SK-N-SH treated with all-trans-retinoic acid at 6 μM for 48 hours (cell line): ENCODE data around the gene CACNA1B.
A peak's percentile ranks its signal among the peaks of the same experiment; 100 is the strongest.
"Not testable (repeated sequence)": the region's sequence is repeated elsewhere in the genome, so short reads cannot be mapped to it uniquely, and the experiment has no call there.

Source experiments
- ATAC-seq: fragments of 200-7000 bp; cut with Tn5 transposase; 3 replicates; pipeline ENCODE4 v1.9.1; 2020; ENCODE audit warnings: mild to moderate bottlenecking, moderate library complexity
- ARNTL ChIP-seq: fragments of 450-650 bp; formaldehyde crosslinking; IDR thresholded peaks from 2 replicates; pipeline ENCODE4 v1.5.0; 2020; ENCODE audit warnings: low read depth, mild to moderate bottlenecking, moderate library complexity, borderline replicate concordance
- BACH2 ChIP-seq: fragments of 250-450 bp; sonication (Bioruptor Pico); IDR thresholded peaks from 2 replicates; pipeline ENCODE4 v1.9.0; 2021; ENCODE audit warnings: mild to moderate bottlenecking, borderline replicate concordance
- ESRRG ChIP-seq: fragments of 250-450 bp; sonication (Bioruptor Pico); IDR thresholded peaks from 2 replicates; pipeline ENCODE4 v1.6.1; 2021; ENCODE audit warnings: mild to moderate bottlenecking
- GLIS3 ChIP-seq: fragments of 250-450 bp; sonication (Bioruptor Pico); IDR thresholded peaks from 2 replicates; pipeline ENCODE4 v1.5.0; 2020; ENCODE audit warnings: mild to moderate bottlenecking, moderate library complexity
- ISL1 ChIP-seq: fragments of 250-450 bp; sonication (Bioruptor Pico); IDR thresholded peaks from 2 replicates; pipeline ENCODE4 v2.1.2; 2022; ENCODE audit warnings: mild to moderate bottlenecking, moderate library complexity
- OSR1 ChIP-seq: fragments of 250-450 bp; sonication (Bioruptor Pico); IDR thresholded peaks from 2 replicates; pipeline ENCODE4 v1.8.0; 2022; ENCODE audit warnings: moderate library complexity, mild to moderate bottlenecking, inconsistent platforms
- PPARA ChIP-seq: fragments of 250-450 bp; sonication (Bioruptor Pico); IDR thresholded peaks from 2 replicates; pipeline ENCODE4 v1.5.0; 2020; ENCODE audit warnings: mild to moderate bottlenecking, borderline replicate concordance
- RARB ChIP-seq: fragments of 250-450 bp; sonication (Bioruptor Pico); IDR thresholded peaks from 2 replicates; pipeline ENCODE4 v1.8.0; 2021; ENCODE audit warnings: mild to moderate bottlenecking, moderate library complexity
- SNAI2 ChIP-seq: fragments of 250-450 bp; sonication (Bioruptor Pico); IDR thresholded peaks from 2 replicates; pipeline ENCODE4 v1.5.0; 2020; ENCODE audit warnings: mild to moderate bottlenecking, moderate library complexity
- TCF4 ChIP-seq: fragments of 250-450 bp; sonication (Bioruptor Pico); IDR thresholded peaks from 2 replicates; pipeline ENCODE4 v1.8.0; 2021; ENCODE audit warnings: mild to moderate bottlenecking, moderate library complexity, borderline replicate concordance
- TOX ChIP-seq: fragments of 250-450 bp; sonication (Bioruptor Pico); IDR thresholded peaks from 2 replicates; pipeline ENCODE4 v1.8.0; 2021; ENCODE audit warnings: mild to moderate bottlenecking, moderate library complexity, borderline replicate concordance
- ZC3H10 ChIP-seq: fragments of 250-450 bp; sonication (Bioruptor Pico); IDR thresholded peaks from 2 replicates; pipeline ENCODE4 v1.5.1; 2021; ENCODE audit warnings: mild to moderate bottlenecking, moderate library complexity
- ZFP3 ChIP-seq: fragments of 250-450 bp; sonication (Bioruptor Pico); IDR thresholded peaks from 2 replicates; pipeline ENCODE4 v1.5.0; 2020; ENCODE audit warnings: mild to moderate bottlenecking, moderate library complexity
- ZFP30 ChIP-seq: fragments of 450-650 bp; formaldehyde crosslinking; IDR thresholded peaks from 2 replicates; pipeline ENCODE4 v1.5.0; 2022; ENCODE audit warnings: mild to moderate bottlenecking, moderate library complexity
- ZNF565 ChIP-seq: fragments of 450-650 bp; formaldehyde crosslinking; conservative IDR thresholded peaks from 2 replicates; pipeline ENCODE4 v1.5.0; 2020; ENCODE audit warnings: low read depth, mild to moderate bottlenecking, moderate library complexity
- ZNF70 ChIP-seq: fragments of 450-650 bp; formaldehyde crosslinking; IDR thresholded peaks from 2 replicates; pipeline ENCODE4 v1.5.0; 2020; ENCODE audit warnings: mild to moderate bottlenecking, moderate library complexity
- ZNF8 ChIP-seq: fragments of 450-650 bp; formaldehyde crosslinking; IDR thresholded peaks from 2 replicates; pipeline ENCODE4 v1.5.0; 2020; ENCODE audit warnings: mild to moderate bottlenecking, moderate library complexity
- TF ChIP-seq, protein P1 (sequence below): fragments of 250-450 bp; sonication (Bioruptor Pico); IDR thresholded peaks from 2 replicates; pipeline ENCODE4 v1.8.0; 2020; ENCODE audit warnings: mild to moderate bottlenecking, moderate library complexity, borderline replicate concordance
- TF ChIP-seq, protein P2 (sequence below): fragments of 250-450 bp; sonication (Bioruptor Pico); IDR thresholded peaks from 2 replicates; pipeline ENCODE4 v1.5.0; 2020; ENCODE audit warnings: mild to moderate bottlenecking, moderate library complexity
- TF ChIP-seq, protein P3 (sequence below): fragments of 250-450 bp; sonication (Bioruptor Pico); IDR thresholded peaks from 2 replicates; pipeline ENCODE4 v1.5.1; 2021; ENCODE audit warnings: mild to moderate bottlenecking, moderate library complexity
- TF ChIP-seq, protein P4 (sequence below): fragments of 250-450 bp; sonication (Bioruptor Pico); IDR thresholded peaks from 2 replicates; pipeline ENCODE4 v1.8.0; 2021; ENCODE audit warnings: low read depth, mild to moderate bottlenecking, moderate library complexity, borderline replicate concordance
- TF ChIP-seq, protein P5 (sequence below): fragments of 250-450 bp; sonication (Bioruptor Pico); IDR thresholded peaks from 2 replicates; pipeline ENCODE4 v1.5.1; 2020; ENCODE audit warnings: low read depth, mild to moderate bottlenecking, moderate library complexity

CACNA1B gene

DNA sequence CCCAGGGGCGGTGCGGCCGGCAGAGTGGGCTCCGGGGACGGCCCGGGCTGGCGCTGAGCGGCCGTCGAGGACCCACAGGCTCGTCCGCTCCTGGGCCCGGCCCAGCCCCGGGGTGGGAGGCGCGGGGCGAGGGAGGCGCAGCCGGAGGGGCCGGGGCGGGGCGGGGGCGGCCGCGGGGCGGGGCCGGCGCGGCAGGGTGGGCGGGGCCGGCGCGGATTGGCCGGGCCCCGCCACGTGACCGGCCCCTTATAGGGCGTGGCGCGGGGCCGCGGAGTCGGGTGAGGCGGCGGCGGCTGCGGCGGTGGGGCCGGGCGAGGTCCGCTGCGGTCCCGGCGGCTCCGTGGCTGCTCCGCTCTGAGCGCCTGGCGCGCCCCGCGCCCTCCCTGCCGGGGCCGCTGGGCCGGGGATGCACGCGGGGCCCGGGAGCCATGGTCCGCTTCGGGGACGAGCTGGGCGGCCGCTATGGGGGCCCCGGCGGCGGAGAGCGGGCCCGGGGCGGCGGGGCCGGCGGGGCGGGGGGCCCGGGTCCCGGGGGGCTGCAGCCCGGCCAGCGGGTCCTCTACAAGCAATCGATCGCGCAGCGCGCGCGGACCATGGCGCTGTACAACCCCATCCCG lies at the start of gene CACNA1B:
TSS of gene CACNA1B (plus strand) at position 277 of the 617 bp plus-strand sequence. CDS start at position 429, 152 bp downstream.
- ATAC-seq, result not testable (repeated sequence)

DNA sequence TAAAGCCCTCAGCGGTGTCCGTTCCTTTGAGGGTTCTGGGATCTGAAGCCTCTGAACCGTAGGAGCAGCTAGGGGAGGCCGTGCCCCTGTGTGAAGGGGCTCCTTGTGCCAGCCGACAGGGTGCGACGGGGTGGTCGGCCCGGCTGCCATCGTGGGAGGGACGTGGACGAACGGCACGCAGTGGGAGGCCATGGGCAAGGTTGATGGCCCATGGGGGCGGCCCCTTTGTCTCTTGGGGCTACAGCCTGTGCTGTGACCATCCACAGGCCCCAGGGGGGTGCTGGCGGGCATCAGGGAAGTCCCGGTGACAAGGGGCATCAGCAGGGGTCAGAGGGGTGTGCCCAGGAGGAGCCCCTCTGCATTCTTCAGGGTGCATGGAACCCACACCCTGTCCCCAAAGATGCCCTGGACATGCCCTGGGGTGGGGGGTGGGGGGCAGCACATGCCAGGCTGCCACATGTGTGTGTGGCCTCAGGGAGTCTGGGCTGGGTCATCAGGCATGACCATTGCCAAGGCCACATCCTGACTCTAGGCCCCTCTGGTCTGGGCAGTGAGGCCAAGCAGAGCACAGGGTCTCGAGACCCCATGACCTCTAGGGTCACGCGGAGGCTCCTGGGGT lies 49.6 kb upstream of the CACNA1B start:
- ATAC-seq, result no peak
- no peak for TF ChIP-seq ZNF8 (CRISPR knock-in tag)
- TF ChIP-seq ISL1 (CRISPR knock-in tag), result no peak
- TF ChIP-seq ZC3H10 (CRISPR knock-in tag), result no peak
- no peak for TF ChIP-seq TCF4 (CRISPR knock-in tag)
- TF ChIP-seq ZNF70 (CRISPR knock-in tag), result no peak
- TF ChIP-seq, protein P1, sequence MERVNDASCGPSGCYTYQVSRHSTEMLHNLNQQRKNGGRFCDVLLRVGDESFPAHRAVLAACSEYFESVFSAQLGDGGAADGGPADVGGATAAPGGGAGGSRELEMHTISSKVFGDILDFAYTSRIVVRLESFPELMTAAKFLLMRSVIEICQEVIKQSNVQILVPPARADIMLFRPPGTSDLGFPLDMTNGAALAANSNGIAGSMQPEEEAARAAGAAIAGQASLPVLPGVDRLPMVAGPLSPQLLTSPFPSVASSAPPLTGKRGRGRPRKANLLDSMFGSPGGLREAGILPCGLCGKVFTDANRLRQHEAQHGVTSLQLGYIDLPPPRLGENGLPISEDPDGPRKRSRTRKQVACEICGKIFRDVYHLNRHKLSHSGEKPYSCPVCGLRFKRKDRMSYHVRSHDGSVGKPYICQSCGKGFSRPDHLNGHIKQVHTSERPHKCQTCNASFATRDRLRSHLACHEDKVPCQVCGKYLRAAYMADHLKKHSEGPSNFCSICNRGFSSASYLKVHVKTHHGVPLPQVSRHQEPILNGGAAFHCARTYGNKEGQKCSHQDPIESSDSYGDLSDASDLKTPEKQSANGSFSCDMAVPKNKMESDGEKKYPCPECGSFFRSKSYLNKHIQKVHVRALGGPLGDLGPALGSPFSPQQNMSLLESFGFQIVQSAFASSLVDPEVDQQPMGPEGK (CRISPR knock-in tag), result no peak
- TF ChIP-seq, protein P2, sequence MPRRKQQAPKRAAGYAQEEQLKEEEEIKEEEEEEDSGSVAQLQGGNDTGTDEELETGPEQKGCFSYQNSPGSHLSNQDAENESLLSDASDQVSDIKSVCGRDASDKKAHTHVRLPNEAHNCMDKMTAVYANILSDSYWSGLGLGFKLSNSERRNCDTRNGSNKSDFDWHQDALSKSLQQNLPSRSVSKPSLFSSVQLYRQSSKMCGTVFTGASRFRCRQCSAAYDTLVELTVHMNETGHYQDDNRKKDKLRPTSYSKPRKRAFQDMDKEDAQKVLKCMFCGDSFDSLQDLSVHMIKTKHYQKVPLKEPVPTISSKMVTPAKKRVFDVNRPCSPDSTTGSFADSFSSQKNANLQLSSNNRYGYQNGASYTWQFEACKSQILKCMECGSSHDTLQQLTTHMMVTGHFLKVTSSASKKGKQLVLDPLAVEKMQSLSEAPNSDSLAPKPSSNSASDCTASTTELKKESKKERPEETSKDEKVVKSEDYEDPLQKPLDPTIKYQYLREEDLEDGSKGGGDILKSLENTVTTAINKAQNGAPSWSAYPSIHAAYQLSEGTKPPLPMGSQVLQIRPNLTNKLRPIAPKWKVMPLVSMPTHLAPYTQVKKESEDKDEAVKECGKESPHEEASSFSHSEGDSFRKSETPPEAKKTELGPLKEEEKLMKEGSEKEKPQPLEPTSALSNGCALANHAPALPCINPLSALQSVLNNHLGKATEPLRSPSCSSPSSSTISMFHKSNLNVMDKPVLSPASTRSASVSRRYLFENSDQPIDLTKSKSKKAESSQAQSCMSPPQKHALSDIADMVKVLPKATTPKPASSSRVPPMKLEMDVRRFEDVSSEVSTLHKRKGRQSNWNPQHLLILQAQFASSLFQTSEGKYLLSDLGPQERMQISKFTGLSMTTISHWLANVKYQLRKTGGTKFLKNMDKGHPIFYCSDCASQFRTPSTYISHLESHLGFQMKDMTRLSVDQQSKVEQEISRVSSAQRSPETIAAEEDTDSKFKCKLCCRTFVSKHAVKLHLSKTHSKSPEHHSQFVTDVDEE, result no peak
- TF ChIP-seq, protein P3, sequence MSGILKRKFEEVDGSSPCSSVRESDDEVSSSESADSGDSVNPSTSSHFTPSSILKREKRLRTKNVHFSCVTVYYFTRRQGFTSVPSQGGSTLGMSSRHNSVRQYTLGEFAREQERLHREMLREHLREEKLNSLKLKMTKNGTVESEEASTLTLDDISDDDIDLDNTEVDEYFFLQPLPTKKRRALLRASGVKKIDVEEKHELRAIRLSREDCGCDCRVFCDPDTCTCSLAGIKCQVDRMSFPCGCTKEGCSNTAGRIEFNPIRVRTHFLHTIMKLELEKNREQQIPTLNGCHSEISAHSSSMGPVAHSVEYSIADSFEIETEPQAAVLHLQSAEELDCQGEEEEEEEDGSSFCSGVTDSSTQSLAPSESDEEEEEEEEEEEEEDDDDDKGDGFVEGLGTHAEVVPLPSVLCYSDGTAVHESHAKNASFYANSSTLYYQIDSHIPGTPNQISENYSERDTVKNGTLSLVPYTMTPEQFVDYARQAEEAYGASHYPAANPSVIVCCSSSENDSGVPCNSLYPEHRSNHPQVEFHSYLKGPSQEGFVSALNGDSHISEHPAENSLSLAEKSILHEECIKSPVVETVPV (CRISPR knock-in tag), result no peak
- no peak for TF ChIP-seq GLIS3 (CRISPR knock-in tag)
- TF ChIP-seq ZFP30 (CRISPR knock-in tag), result no peak
- no peak for TF ChIP-seq ZFP3 (CRISPR knock-in tag)
- no peak for TF ChIP-seq PPARA (CRISPR knock-in tag)
- TF ChIP-seq SNAI2 (CRISPR knock-in tag), result no peak
- no peak for TF ChIP-seq TOX (CRISPR knock-in tag)
- TF ChIP-seq BACH2 (CRISPR knock-in tag), result no peak
- TF ChIP-seq, protein P4, sequence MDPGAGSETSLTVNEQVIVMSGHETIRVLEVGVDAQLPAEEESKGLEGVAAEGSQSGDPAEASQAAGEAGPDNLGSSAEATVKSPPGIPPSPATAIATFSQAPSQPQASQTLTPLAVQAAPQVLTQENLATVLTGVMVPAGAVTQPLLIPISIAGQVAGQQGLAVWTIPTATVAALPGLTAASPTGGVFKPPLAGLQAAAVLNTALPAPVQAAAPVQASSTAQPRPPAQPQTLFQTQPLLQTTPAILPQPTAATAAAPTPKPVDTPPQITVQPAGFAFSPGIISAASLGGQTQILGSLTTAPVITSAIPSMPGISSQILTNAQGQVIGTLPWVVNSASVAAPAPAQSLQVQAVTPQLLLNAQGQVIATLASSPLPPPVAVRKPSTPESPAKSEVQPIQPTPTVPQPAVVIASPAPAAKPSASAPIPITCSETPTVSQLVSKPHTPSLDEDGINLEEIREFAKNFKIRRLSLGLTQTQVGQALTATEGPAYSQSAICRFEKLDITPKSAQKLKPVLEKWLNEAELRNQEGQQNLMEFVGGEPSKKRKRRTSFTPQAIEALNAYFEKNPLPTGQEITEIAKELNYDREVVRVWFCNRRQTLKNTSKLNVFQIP (CRISPR knock-in tag), result no peak

DNA sequence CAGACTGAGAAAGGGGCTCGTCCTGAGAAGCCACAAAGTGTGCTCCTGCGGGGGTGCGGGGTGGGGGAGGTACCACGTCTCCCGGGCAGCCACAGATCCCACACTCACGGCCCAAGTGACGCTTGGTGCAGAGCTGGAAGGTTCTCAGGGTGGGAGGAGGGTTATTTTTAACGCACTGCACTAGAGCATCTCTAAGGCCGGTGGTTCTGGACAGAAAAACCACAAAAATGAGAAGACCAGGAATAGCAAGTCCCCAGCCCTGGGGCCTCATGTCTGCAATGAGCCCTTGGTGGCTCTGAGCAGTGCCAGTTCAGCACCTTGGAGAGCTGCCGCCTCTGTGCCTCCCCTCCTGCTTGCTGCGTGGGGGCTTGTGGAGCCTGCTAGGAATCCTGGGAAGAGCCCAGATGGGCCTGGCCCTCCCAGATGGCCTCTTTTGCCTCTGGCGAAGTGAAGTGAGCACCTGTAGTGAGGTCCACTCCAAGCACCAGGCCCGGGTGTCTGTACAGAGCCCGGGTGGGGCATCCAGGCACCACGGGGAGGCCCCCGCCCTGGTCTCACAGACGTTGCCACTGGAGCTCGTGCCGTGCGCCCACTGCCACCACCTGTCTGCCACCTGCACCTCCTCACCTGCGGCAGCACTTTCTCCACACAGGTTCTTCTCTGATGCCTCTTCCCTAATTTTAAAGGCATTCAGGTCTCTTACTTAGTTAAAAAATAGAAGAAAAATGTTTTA lies 48.9 kb upstream of the CACNA1B start:
- TF ChIP-seq TOX (CRISPR knock-in tag) (no peak), BACH2 (CRISPR knock-in tag) (no peak), ZC3H10 (CRISPR knock-in tag) (no peak), ESRRG (CRISPR knock-in tag) (no peak), RARB (CRISPR knock-in tag) (no peak), SNAI2 (CRISPR knock-in tag) (no peak), ZNF565 (CRISPR knock-in tag) (no peak), PPARA (CRISPR knock-in tag) (no peak), ZFP30 (CRISPR knock-in tag) (no peak), ZNF8 (CRISPR knock-in tag) (no peak), TCF4 (CRISPR knock-in tag) (no peak), ARNTL (CRISPR knock-in tag) (no peak), OSR1 (no peak), ZNF70 (CRISPR knock-in tag) (no peak), GLIS3 (CRISPR knock-in tag) (no peak)
- TF ChIP-seq, protein P5, sequence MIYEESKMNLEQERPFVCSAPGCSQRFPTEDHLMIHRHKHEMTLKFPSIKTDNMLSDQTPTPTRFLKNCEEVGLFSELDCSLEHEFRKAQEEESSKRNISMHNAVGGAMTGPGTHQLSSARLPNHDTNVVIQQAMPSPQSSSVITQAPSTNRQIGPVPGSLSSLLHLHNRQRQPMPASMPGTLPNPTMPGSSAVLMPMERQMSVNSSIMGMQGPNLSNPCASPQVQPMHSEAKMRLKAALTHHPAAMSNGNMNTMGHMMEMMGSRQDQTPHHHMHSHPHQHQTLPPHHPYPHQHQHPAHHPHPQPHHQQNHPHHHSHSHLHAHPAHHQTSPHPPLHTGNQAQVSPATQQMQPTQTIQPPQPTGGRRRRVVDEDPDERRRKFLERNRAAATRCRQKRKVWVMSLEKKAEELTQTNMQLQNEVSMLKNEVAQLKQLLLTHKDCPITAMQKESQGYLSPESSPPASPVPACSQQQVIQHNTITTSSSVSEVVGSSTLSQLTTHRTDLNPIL (CRISPR knock-in tag), result no peak
- TF ChIP-seq, protein P4 (CRISPR knock-in tag), result no peak
- TF ChIP-seq, protein P3 (CRISPR knock-in tag), result no peak
- peak; percentile 50 for ATAC-seq
